Measurements from ENCODE around the gene LRRC74A.

GRCh38 chr14:76894308-76894707 lies 68.1 kb downstream of the LRRC74A start:
- TF ChIP-seq CTCF (IDR thresholded peaks at IDR 0.05) (no peak), POLR2AphosphoS5 (IDR thresholded peaks at IDR 0.05) (no peak), POLR2A (IDR thresholded peaks at IDR 0.05) (no peak)
